Measurements from ENCODE around the gene RPL7L1.
"Not testable (repeated sequence)": the region's sequence is repeated elsewhere in the genome, so short reads cannot be mapped to it uniquely, and the experiment has no call there.

DNA sequence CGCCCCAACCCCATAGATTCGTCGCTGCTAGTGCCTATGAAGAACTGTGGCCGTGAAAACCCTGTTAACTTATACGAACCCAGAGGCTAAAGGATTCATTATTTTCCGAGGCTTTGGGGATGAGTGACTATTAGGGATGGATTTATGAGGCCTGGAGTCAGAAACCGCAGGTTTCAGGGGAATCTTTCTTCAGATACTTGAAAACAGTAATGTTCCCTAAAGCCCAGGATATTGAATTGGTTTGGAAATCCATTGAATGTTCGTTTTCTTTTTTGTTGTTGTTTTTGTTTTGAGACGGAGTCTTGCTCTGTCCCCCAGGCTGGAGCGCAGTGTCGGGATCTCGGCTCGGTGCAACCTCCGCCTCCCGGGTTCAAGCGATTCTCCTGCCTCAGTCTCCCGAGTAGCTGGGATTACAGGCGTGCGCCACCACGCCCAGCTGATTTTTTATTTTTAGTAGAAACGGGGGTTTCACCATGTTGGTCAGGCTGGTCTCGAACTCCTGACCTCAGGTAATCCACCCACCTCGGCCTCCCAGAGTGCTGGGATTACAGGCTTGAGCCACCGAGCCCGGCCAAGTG lies 913 bp downstream of the RPL7L1 start:
- TF ChIP-seq, protein P1, sequence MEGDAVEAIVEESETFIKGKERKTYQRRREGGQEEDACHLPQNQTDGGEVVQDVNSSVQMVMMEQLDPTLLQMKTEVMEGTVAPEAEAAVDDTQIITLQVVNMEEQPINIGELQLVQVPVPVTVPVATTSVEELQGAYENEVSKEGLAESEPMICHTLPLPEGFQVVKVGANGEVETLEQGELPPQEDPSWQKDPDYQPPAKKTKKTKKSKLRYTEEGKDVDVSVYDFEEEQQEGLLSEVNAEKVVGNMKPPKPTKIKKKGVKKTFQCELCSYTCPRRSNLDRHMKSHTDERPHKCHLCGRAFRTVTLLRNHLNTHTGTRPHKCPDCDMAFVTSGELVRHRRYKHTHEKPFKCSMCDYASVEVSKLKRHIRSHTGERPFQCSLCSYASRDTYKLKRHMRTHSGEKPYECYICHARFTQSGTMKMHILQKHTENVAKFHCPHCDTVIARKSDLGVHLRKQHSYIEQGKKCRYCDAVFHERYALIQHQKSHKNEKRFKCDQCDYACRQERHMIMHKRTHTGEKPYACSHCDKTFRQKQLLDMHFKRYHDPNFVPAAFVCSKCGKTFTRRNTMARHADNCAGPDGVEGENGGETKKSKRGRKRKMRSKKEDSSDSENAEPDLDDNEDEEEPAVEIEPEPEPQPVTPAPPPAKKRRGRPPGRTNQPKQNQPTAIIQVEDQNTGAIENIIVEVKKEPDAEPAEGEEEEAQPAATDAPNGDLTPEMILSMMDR (conservative IDR thresholded peaks at IDR 0.05 in 1 of 2, IDR thresholded peaks at IDR 0.05 in 1 of 2; ENCODE audit: low read depth in 1 of 2, low read length in 2 of 2), result not testable (repeated sequence)
- TF ChIP-seq EZH2 (IDR thresholded peaks at IDR 0.05; ENCODE audit: low read length, missing control alignments), result not testable (repeated sequence)

All from fibroblast of lung (primary cell).